ENCODE measurements around the gene FSTL4. TPM values are rescaled to one million over a fixed set of nuclear protein-coding genes. Genes with fewer than 3 reads are reported as not detected.

FSTL4 gene
- total and polyA plus RNA-seq, 2 of the 4 experiments (the other 2 are of a cell fraction): 0.18 TPM; not detected in 1

DNA sequence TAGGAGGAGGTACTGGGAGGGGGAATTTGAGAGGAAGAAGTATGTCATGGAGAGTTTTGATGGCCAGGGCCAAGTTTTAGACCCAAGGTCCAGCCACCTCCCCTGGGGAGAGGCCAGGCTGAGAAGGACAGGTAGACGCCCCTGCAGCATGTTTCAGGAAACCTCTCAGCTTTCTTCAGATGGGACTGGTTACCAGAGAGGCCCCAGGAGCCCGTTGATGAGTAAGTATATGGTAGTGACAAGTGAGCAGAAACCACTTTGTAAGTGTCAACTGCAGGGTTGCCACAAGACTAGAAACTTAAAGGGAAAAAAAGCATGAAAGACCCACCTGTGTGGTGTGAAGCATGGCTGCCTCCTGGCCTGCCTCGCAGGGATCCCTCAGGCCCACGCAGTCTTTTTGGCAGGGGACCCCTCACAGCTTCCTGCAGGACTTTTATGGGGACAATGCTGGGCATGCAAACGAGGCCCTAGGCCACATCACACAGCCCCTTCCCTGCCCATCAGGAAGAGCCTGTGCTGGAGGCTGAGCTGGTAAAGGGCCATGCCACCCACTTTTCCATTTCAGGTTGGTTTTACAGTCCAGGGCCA, 255.9 kb downstream of the FSTL4 start:
- Histone ChIP-seq H4K8ac (ENCODE audit: low read depth in 2 of 2, low read length in 2 of 2) (no peak overlapping the region), H3K27ac (ENCODE audit: insufficient read depth, low read length) (no peak overlapping the region), H3K9me3 (ENCODE audit: control insufficient read depth, insufficient read depth, low read length) (no peaks in the 10 kb centered on the region), H3K9me1 (ENCODE audit: insufficient read depth, low read length) (no peaks in the 10 kb centered on the region), H3K79me1 (ENCODE audit: low read depth in 1 of 2, low read length in 2 of 2) (no peaks in the 10 kb centered on the region), H3K9ac (ENCODE audit: low read depth, low read length) (no peak overlapping the region), H3K56ac (ENCODE audit: extremely low read depth, insufficient read depth, low read length) (no peak overlapping the region), H3K23ac (ENCODE audit: low read depth, low read length) (no peak overlapping the region), H2AFZ (replicated peaks; ENCODE audit: low read length, poor library complexity) (no peak overlapping the region), H4K20me1 (ENCODE audit: insufficient read depth, low read length) (no peaks in the 10 kb centered on the region), H3K4ac (ENCODE audit: low read depth, low read length) (no peak overlapping the region), H3K4me2 (ENCODE audit: low read depth, low read length) (no peak overlapping the region), H3K14ac (replicated peaks; ENCODE audit: low read depth, low read length) (no peak overlapping the region), H2BK20ac (ENCODE audit: low read depth, low read length) (no peak overlapping the region), H4K5ac (ENCODE audit: low read depth, low read length) (no peak overlapping the region), H2AK9ac (replicated peaks; ENCODE audit: low read depth, low read length, poor library complexity) (no peak overlapping the region), H3K27me3 (ENCODE audit: control insufficient read depth, insufficient read depth, low read length) (peaks cover 10% of the 10 kb centered on the region), H3K18ac (ENCODE audit: low read depth, low read length) (no peak overlapping the region), H3K36me3 (ENCODE audit: control insufficient read depth, insufficient read depth, low read length) (no peaks in the 10 kb centered on the region), H4K91ac (ENCODE audit: insufficient read depth, low read depth, low read length) (no peak overlapping the region), H2BK15ac (ENCODE audit: low read depth, low read length) (no peak overlapping the region), H3K4me1 (ENCODE audit: control insufficient read depth, insufficient read depth, low read length) (no peaks in the 10 kb centered on the region), H2AK5ac (ENCODE audit: low read depth, low read length) (no peak overlapping the region), H2BK120ac (ENCODE audit: low read depth, low read length) (no peak overlapping the region), H3K4me3 (ENCODE audit: insufficient read depth, low read depth, low read length) (no peak overlapping the region), H2BK5ac (ENCODE audit: low read depth, low read length, poor library complexity, severe bottlenecking) (no peak overlapping the region)
- in situ Hi-C loops (cut with MboI; ENCODE audit: low sequenced_read_pairs): no loop called here
- CTCF ChIA-PET: no interaction called here
- TF ChIP-seq RCOR1 (IDR thresholded peaks at IDR 0.05; ENCODE audit: insufficient replicate concordance, low read length) (no peak), CEBPB (IDR thresholded peaks at IDR 0.05; ENCODE audit: low read depth, low read length) (no peak), MXI1 (IDR thresholded peaks at IDR 0.05; ENCODE audit: borderline replicate concordance, low read depth, low read length) (no peak), MAZ (IDR thresholded peaks at IDR 0.05; ENCODE audit: borderline replicate concordance, low read depth, low read length) (no peak), NFE2L2 (IDR thresholded peaks at IDR 0.05; ENCODE audit: low read depth, low read length) (no peak), CHD1 (IDR thresholded peaks at IDR 0.05; ENCODE audit: low read depth, low read length) (no peak), MAFK (IDR thresholded peaks at IDR 0.05; ENCODE audit: low read depth, low read length) (no peak), ELK1 (IDR thresholded peaks at IDR 0.05; ENCODE audit: borderline replicate concordance, low read depth, low read length) (no peak), SMC3 (IDR thresholded peaks at IDR 0.05; ENCODE audit: low read depth, low read length) (no peak), RAD21 (IDR thresholded peaks at IDR 0.05; ENCODE audit: low read length) (no peak), POLR2A (IDR thresholded peaks at IDR 0.05; ENCODE audit: low read depth, low read length) (no peak), CTCF (conservative IDR thresholded peaks at IDR 0.05; ENCODE audit: low read depth, low read length) (no peak), BHLHE40 (IDR thresholded peaks at IDR 0.05; ENCODE audit: low read depth, low read length) (no peak), FOS (IDR thresholded peaks at IDR 0.05; ENCODE audit: low read depth, low read length) (no peak), RFX5 (IDR thresholded peaks at IDR 0.05; ENCODE audit: low read depth, low read length) (no peak)
- TF ChIP-seq, protein P1, sequence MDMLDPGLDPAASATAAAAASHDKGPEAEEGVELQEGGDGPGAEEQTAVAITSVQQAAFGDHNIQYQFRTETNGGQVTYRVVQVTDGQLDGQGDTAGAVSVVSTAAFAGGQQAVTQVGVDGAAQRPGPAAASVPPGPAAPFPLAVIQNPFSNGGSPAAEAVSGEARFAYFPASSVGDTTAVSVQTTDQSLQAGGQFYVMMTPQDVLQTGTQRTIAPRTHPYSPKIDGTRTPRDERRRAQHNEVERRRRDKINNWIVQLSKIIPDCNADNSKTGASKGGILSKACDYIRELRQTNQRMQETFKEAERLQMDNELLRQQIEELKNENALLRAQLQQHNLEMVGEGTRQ (IDR thresholded peaks at IDR 0.05; ENCODE audit: low read depth, low read length): no peak
- dilution Hi-C loops (cut with HindIII; ENCODE audit: low sequenced_read_pairs, unreplicated experiment): no loop called here
- no TSS peak for BruUV-seq (replicated peaks)
- WGBS, 2 experiments (ENCODE audit: extremely low coverage in 2 of 2, insufficient read length in 1 of 2): 0% methylated on average over 2 of the region's 5 CpGs; no CpG with 5 or more reads in 1 of the 2 experiments
- intact Hi-C loops (cut with micrococcal nuclease): no loop called here
- POLR2A ChIA-PET (ENCODE audit: unreplicated experiment): no interaction called here
- no peak for ATAC-seq (ENCODE audit: low read depth)
- no peak for DNase-seq

Measured in IMR-90 (cell line).